ENCODE data around the gene CELF2. TPM values are rescaled to one million over a fixed set of nuclear protein-coding genes. Genes with fewer than 3 reads are reported as not detected.
"Not testable (repeated sequence)": the region's sequence is repeated elsewhere in the genome, so short reads cannot be mapped to it uniquely, and the experiment has no call there.

The CELF2 gene
- total RNA-seq, 2 experiments from 2014 or later, result 179 to 182 TPM

GRCh38 chr10:10992072-10992471 lies 25.6 kb upstream of the CELF2 start:
- POLR2A ChIA-PET, result no interaction called here
- Mint-ChIP-seq H3K4me3 (no peak overlapping the region), H3K27ac (no peak overlapping the region), H3K27me3 (ENCODE audit: low read depth) (peaks cover 45% of the 10 kb centered on the region), H3K4me1 (ENCODE audit: low read depth) (no peaks in the 10 kb centered on the region), H3K9me3 (ENCODE audit: insufficient read depth) (no peaks in the 10 kb centered on the region), H3K36me3 (ENCODE audit: low read depth) (no peaks in the 10 kb centered on the region)
- ATAC-seq (no peak), DNase-seq (no peak)
- CTCF ChIA-PET, result no interaction called here

- Mint-ChIP-seq H3K4me1 (ENCODE audit: low read depth) (peaks cover 3% of the 10 kb centered on the region), H3K36me3 (ENCODE audit: low read depth) (no peaks in the 10 kb centered on the region), H3K4me3 (no peak overlapping the region), H3K27me3 (ENCODE audit: low read depth) (peaks cover 41% of the 10 kb centered on the region), H3K27ac (no peak overlapping the region), H3K9me3 (ENCODE audit: insufficient read depth) (peaks cover 3% of the 10 kb centered on the region)
- DNase-seq (no peak), ATAC-seq (no peak)
- ChIA-PET CTCF (no interaction called here), POLR2A (no interaction called here)
Observed at GRCh38 chr10:10992961-10993714, 24.5 kb upstream of the CELF2 start.

- POLR2A ChIA-PET, result interaction anchor here (0.6 kb wide), 1 partner anchor 172 kb away, joined by 3 read pairs; no protein-coding TSS in a partner anchor
- no peak overlapping the region for H3K27ac Mint-ChIP-seq
- CTCF ChIA-PET, result no interaction called here
- H3K36me3 Mint-ChIP-seq (ENCODE audit: low read depth), result no peaks in the 10 kb centered on the region
- H3K4me3 Mint-ChIP-seq, result no peak overlapping the region
- DNase-seq, result no peak
- peaks cover 41% of the 10 kb centered on the region for H3K27me3 Mint-ChIP-seq (ENCODE audit: low read depth)
- H3K9me3 Mint-ChIP-seq (ENCODE audit: insufficient read depth), result peaks cover 3% of the 10 kb centered on the region
- peaks cover 3% of the 10 kb centered on the region for H3K4me1 Mint-ChIP-seq (ENCODE audit: low read depth)
- no peak for ATAC-seq
Observed at GRCh38 chr10:10993785-10994184, 23.9 kb upstream of the CELF2 start.

- DNase-seq (no peak), ATAC-seq (no peak)
- no peak overlapping the region for H3K27ac Mint-ChIP-seq
- H3K27me3 Mint-ChIP-seq (ENCODE audit: low read depth), result peaks cover 38% of the 10 kb centered on the region
- ChIA-PET POLR2A (interaction anchor here (0.6 kb wide), 1 partner anchor 172 kb away, joined by 3 read pairs; no protein-coding TSS in a partner anchor), CTCF (no interaction called here)
- H3K4me1 Mint-ChIP-seq (ENCODE audit: low read depth), result peaks cover 3% of the 10 kb centered on the region
- H3K4me3 Mint-ChIP-seq, result no peak overlapping the region
- no peaks in the 10 kb centered on the region for H3K36me3 Mint-ChIP-seq (ENCODE audit: low read depth)
- H3K9me3 Mint-ChIP-seq (ENCODE audit: insufficient read depth), result peaks cover 3% of the 10 kb centered on the region
Observed at GRCh38 chr10:10994360-10994759, 23.3 kb upstream of the CELF2 start.

GRCh38 chr10:10995120-10995519 lies 22.6 kb upstream of the CELF2 start:
- Mint-ChIP-seq H3K4me1 (ENCODE audit: low read depth) (peaks cover 3% of the 10 kb centered on the region), H3K27ac (no peak overlapping the region), H3K9me3 (ENCODE audit: insufficient read depth) (peaks cover 3% of the 10 kb centered on the region), H3K4me3 (no peak overlapping the region), H3K27me3 (ENCODE audit: low read depth) (peaks cover 35% of the 10 kb centered on the region), H3K36me3 (ENCODE audit: low read depth) (no peaks in the 10 kb centered on the region)
- no peak for DNase-seq
- ChIA-PET CTCF (no interaction called here), POLR2A (no interaction called here)
- no peak for ATAC-seq

GRCh38 chr10:10996966-10997620 lies 20.6 kb upstream of the CELF2 start:
- ChIA-PET CTCF (no interaction called here), POLR2A (no interaction called here)
- peaks cover 3% of the 10 kb centered on the region for H3K4me1 Mint-ChIP-seq (ENCODE audit: low read depth)
- ATAC-seq (no peak), DNase-seq (no peak)
- H3K27ac Mint-ChIP-seq, result no peak overlapping the region
- peaks cover 28% of the 10 kb centered on the region for H3K27me3 Mint-ChIP-seq (ENCODE audit: low read depth)
- peaks cover 3% of the 10 kb centered on the region for H3K9me3 Mint-ChIP-seq (ENCODE audit: insufficient read depth)
- H3K4me3 Mint-ChIP-seq, result no peak overlapping the region
- H3K36me3 Mint-ChIP-seq (ENCODE audit: low read depth), result no peaks in the 10 kb centered on the region

- H3K4me1 Mint-ChIP-seq (ENCODE audit: low read depth); H3K27ac Mint-ChIP-seq; H3K9me3 Mint-ChIP-seq (ENCODE audit: insufficient read depth); DNase-seq; ATAC-seq; H3K36me3 Mint-ChIP-seq (ENCODE audit: low read depth); POLR2A ChIA-PET; H3K4me3 Mint-ChIP-seq; CTCF ChIA-PET: not testable (repeated sequence)
- H3K27me3 Mint-ChIP-seq (ENCODE audit: low read depth), result peaks cover 27% of the 10 kb centered on the region
Observed at GRCh38 chr10:10999501-10999900, 18.2 kb upstream of the CELF2 start.

- POLR2A ChIA-PET, result no interaction called here
- ATAC-seq (no peak), DNase-seq (no peak)
- peaks cover 3% of the 10 kb centered on the region for H3K4me1 Mint-ChIP-seq (ENCODE audit: low read depth)
- H3K27ac Mint-ChIP-seq, result no peak overlapping the region
- CTCF ChIA-PET, result no interaction called here
- H3K9me3 Mint-ChIP-seq (ENCODE audit: insufficient read depth), result peaks cover 3% of the 10 kb centered on the region
- H3K27me3 Mint-ChIP-seq (ENCODE audit: low read depth), result peaks cover 34% of the 10 kb centered on the region
- H3K4me3 Mint-ChIP-seq, result no peak overlapping the region
- no peaks in the 10 kb centered on the region for H3K36me3 Mint-ChIP-seq (ENCODE audit: low read depth)
Observed at GRCh38 chr10:11002485-11002884, 15.2 kb upstream of the CELF2 start.

GRCh38 chr10:11002916-11003315 lies 14.8 kb upstream of the CELF2 start:
- Mint-ChIP-seq H3K27me3 (ENCODE audit: low read depth) (peaks cover 36% of the 10 kb centered on the region), H3K36me3 (ENCODE audit: low read depth) (no peaks in the 10 kb centered on the region), H3K9me3 (ENCODE audit: insufficient read depth) (peaks cover 2% of the 10 kb centered on the region), H3K4me3 (no peak overlapping the region), H3K27ac (no peak overlapping the region), H3K4me1 (ENCODE audit: low read depth) (no peaks in the 10 kb centered on the region)
- no peak for DNase-seq
- CTCF ChIA-PET, result no interaction called here
- no peak for ATAC-seq
- POLR2A ChIA-PET, result interaction anchor here (1.4 kb wide), 1 partner anchor 13 kb away, joined by 4 read pairs; no protein-coding TSS in a partner anchor

GRCh38 chr10:11003679-11004078 lies 14.0 kb upstream of the CELF2 start:
- POLR2A ChIA-PET, result interaction anchor here (1.4 kb wide), 1 partner anchor 12 kb away, joined by 4 read pairs; no protein-coding TSS in a partner anchor
- no peak for ATAC-seq
- CTCF ChIA-PET, result no interaction called here
- no peak overlapping the region for H3K4me3 Mint-ChIP-seq
- H3K27ac Mint-ChIP-seq, result no peak overlapping the region
- peaks cover 43% of the 10 kb centered on the region for H3K27me3 Mint-ChIP-seq (ENCODE audit: low read depth)
- no peaks in the 10 kb centered on the region for H3K9me3 Mint-ChIP-seq (ENCODE audit: insufficient read depth)
- H3K36me3 Mint-ChIP-seq (ENCODE audit: low read depth), result no peaks in the 10 kb centered on the region
- H3K4me1 Mint-ChIP-seq (ENCODE audit: low read depth), result no peaks in the 10 kb centered on the region
- DNase-seq, result no peak

- H3K27me3 Mint-ChIP-seq (ENCODE audit: low read depth), result peaks cover 50% of the 10 kb centered on the region
- peaks cover 5% of the 10 kb centered on the region for H3K4me1 Mint-ChIP-seq (ENCODE audit: low read depth)
- DNase-seq (no peak), ATAC-seq (no peak)
- CTCF ChIA-PET, result no interaction called here
- no peaks in the 10 kb centered on the region for H3K9me3 Mint-ChIP-seq (ENCODE audit: insufficient read depth)
- H3K27ac Mint-ChIP-seq, result no peak overlapping the region
- no peaks in the 10 kb centered on the region for H3K36me3 Mint-ChIP-seq (ENCODE audit: low read depth)
- H3K4me3 Mint-ChIP-seq, result no peak overlapping the region
- POLR2A ChIA-PET, result interaction anchor here (1.4 kb wide), 1 partner anchor 11 kb away, joined by 4 read pairs; no protein-coding TSS in a partner anchor
Observed at GRCh38 chr10:11004144-11005077, 13.3 kb upstream of the CELF2 start.
